BE2C (cell line): ENCODE data around the gene PNLIPRP3.

Experiments used
- DNase-seq: peaks from one replicate; pipeline ENCODE4 v3.0.0-alpha.2; 2020
- H3K27me3 ChIP-seq: fragments of 250-450 bp; sonication (Bioruptor Pico); 2 replicates; pipeline ENCODE4 v1.5.1; 2020; ENCODE audit warnings: mild to moderate bottlenecking
- H3K36me3 ChIP-seq: fragments of 250-450 bp; sonication (Bioruptor Pico); 2 replicates; pipeline ENCODE4 v1.5.1; 2020; ENCODE audit warnings: mild to moderate bottlenecking
- H3K4me1 ChIP-seq: fragments of 250-450 bp; sonication (Bioruptor Pico); 2 replicates; pipeline ENCODE4 v1.5.1; 2020
- H3K4me3 ChIP-seq: 2 replicates; pipeline ENCODE4 v1.5.1; 2011; ENCODE audit warnings: low read depth, low read length
- H3K9me3 ChIP-seq: fragments of 250-450 bp; sonication (Bioruptor Pico); 2 replicates; pipeline ENCODE4 v1.5.1; 2020
- TF ChIP-seq, protein P1 (sequence below): IDR thresholded peaks from 2 replicates; pipeline ENCODE4 v1.5.1; 2012; ENCODE audit warnings: mild to moderate bottlenecking, low read depth, low read length

PNLIPRP3 gene

DNA sequence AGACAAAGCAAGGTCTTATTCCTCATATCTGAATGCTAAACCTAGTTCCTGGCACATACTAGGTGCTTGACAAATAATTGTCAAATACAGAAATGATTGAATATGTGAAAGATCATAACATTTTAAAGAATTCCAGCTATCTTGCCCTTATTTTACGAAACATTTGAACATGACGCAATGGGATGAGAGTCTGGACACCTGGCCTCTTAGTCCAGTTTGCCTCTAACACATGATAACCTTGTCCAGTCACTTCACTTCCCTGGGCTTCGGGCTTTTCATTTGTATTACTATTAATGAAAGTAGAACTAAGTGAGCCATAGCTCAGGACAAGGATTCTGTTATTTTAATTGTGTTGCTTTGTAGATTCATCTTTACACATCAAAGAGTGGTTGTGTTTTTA lies 32.6 kb downstream of the PNLIPRP3 start:
- no peak overlapping the region for H3K4me3 ChIP-seq
- no peaks in the 10 kb centered on the region for H3K27me3 ChIP-seq
- TF ChIP-seq, protein P1, sequence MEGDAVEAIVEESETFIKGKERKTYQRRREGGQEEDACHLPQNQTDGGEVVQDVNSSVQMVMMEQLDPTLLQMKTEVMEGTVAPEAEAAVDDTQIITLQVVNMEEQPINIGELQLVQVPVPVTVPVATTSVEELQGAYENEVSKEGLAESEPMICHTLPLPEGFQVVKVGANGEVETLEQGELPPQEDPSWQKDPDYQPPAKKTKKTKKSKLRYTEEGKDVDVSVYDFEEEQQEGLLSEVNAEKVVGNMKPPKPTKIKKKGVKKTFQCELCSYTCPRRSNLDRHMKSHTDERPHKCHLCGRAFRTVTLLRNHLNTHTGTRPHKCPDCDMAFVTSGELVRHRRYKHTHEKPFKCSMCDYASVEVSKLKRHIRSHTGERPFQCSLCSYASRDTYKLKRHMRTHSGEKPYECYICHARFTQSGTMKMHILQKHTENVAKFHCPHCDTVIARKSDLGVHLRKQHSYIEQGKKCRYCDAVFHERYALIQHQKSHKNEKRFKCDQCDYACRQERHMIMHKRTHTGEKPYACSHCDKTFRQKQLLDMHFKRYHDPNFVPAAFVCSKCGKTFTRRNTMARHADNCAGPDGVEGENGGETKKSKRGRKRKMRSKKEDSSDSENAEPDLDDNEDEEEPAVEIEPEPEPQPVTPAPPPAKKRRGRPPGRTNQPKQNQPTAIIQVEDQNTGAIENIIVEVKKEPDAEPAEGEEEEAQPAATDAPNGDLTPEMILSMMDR = no peak
- H3K4me1 ChIP-seq = no peaks in the 10 kb centered on the region
- DNase-seq = no peak
- no peaks in the 10 kb centered on the region for H3K36me3 ChIP-seq
- no peaks in the 10 kb centered on the region for H3K9me3 ChIP-seq

DNA sequence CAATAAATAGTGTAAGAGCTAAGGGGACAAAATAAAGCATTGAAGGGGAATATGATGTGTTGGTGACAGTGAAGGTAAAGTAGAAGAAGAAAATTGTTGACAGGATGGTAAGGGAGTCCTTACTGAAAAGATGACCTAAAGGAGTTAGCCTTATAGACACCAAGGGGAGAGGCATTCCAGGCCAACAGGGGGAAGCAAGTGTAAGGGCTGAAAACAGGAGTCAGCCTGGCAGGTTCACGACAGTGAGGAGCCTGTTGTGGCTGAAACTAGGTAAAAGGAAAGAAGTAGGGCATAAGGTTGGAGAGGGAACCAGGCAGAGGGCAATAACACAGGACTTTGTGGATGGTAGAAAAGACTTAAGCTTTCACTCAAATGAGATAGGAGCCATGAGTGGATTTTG lies 34.0 kb downstream of the PNLIPRP3 start:
- no peaks in the 10 kb centered on the region for H3K27me3 ChIP-seq
- no peaks in the 10 kb centered on the region for H3K9me3 ChIP-seq
- no peak for DNase-seq
- no peaks in the 10 kb centered on the region for H3K4me1 ChIP-seq
- H3K4me3 ChIP-seq = no peak overlapping the region
- TF ChIP-seq, protein P1 = no peak
- H3K36me3 ChIP-seq = no peaks in the 10 kb centered on the region

DNA sequence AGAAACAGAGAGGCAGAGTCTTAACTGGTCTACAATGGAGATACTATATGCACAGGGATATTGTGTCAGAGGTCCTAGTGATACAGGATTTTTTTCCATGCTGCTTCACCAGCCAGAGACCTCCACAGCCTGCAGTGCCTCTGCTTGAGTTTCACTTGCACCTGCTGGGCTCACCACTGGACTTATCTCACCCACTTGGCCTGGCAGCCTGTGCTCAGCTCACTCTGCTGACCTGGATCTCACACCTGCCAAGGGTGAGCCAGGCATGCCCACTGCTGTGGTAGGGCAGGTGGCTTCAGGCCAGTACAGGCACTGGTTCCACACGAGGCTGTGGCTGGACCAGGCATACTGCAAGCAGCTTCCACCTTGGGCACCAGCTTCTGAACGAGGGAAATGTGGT lies 36.6 kb downstream of the PNLIPRP3 start:
- DNase-seq = no peak
- Histone ChIP-seq H3K36me3 (no peaks in the 10 kb centered on the region), H3K4me3 (no peak overlapping the region), H3K9me3 (no peaks in the 10 kb centered on the region), H3K4me1 (no peaks in the 10 kb centered on the region), H3K27me3 (no peaks in the 10 kb centered on the region)
- TF ChIP-seq, protein P1 = no peak

DNA sequence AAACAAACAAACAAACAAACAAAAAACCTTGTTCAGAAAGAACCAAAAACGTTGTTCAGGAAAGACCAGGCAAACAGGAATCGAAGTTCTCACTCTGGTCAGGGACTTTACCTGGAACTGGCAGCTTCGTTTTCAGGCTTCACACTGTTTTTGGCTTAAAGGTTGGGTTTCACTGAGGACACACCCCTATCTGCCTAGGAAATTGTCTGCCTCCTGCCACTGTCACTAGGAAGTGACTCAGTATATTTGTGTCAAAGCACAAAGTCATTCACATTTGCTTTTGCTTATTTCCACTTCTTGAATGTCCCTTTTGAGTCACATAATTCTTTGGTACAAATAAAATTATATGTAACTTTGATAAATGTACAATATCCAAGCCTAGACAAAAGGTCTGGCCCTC lies 37.9 kb downstream of the PNLIPRP3 start:
- TF ChIP-seq, protein P1 = no peak
- Histone ChIP-seq H3K9me3 (no peaks in the 10 kb centered on the region), H3K36me3 (no peaks in the 10 kb centered on the region), H3K4me3 (no peak overlapping the region), H3K27me3 (no peaks in the 10 kb centered on the region), H3K4me1 (no peaks in the 10 kb centered on the region)
- DNase-seq = no peak

DNA sequence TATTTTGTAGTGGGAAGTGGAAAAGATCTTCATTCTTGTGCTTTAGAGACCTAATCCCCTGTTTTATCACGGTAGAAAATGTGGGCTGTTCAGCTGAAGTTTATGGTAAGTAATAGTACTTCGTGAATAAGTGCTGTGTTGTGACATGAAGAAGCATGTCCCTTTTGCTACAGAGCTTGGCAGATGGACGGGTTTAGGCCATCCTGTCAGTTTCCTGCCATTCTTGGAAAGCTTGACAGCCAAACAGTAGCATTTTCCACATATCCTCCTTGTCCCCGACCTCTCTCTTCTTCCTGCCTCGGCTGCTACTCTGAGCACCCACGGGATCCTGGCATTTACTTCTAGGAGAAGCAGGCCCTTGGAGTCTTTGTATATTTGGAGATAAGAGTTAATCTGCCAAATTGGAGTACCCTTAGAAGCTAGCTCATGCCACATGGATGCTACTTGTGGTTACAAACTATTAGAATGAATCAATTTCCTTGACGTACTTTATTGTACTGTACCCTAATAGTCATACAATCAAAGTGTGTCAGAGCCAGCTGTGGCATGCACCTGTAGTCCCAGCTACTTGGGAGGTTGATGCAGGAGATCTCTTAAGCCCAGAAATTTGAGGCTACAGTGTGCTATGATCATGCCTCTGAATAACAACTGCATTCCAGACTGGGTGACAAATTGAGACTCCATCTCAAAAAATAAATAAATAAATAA lies 39.2 kb downstream of the PNLIPRP3 start:
- no peak overlapping the region for H3K4me3 ChIP-seq
- H3K36me3 ChIP-seq = no peaks in the 10 kb centered on the region
- TF ChIP-seq, protein P1 = no peak
- H3K9me3 ChIP-seq = no peaks in the 10 kb centered on the region
- no peaks in the 10 kb centered on the region for H3K27me3 ChIP-seq
- H3K4me1 ChIP-seq = no peaks in the 10 kb centered on the region
- no peak for DNase-seq

DNA sequence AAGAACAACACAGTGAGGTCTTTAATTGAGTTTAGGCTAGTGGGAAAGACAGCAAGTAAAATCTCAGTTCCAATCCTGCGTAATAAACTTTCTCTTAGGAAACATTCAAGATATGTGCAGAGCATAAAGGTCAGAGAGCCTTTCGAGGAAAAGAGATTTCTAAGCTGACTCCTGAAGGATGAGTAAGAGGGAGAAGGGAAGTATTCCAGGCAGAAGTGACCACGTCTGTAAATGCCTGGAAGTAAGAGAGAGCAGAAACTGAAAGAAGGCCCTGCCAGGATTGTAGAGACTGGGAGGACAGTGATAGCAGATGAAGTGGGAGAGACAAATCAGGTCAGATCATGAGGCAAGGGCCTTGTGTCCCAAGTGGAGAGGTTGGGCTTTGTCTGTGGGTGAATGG lies 41.8 kb downstream of the PNLIPRP3 start:
- H3K36me3 ChIP-seq = no peaks in the 10 kb centered on the region
- no peak for DNase-seq
- TF ChIP-seq, protein P1 = no peak
- H3K9me3 ChIP-seq = no peaks in the 10 kb centered on the region
- no peaks in the 10 kb centered on the region for H3K4me1 ChIP-seq
- H3K27me3 ChIP-seq = no peaks in the 10 kb centered on the region
- H3K4me3 ChIP-seq = no peak overlapping the region
